ENCODE measurements around the gene PRPF6. TPM values are rescaled to one million over a fixed set of nuclear protein-coding genes. Genes with fewer than 3 reads are reported as not detected.

PRPF6 gene
- total and polyA plus RNA-seq, 5 donors: 29.6 to 44.7 (median 43.1) TPM

DNA sequence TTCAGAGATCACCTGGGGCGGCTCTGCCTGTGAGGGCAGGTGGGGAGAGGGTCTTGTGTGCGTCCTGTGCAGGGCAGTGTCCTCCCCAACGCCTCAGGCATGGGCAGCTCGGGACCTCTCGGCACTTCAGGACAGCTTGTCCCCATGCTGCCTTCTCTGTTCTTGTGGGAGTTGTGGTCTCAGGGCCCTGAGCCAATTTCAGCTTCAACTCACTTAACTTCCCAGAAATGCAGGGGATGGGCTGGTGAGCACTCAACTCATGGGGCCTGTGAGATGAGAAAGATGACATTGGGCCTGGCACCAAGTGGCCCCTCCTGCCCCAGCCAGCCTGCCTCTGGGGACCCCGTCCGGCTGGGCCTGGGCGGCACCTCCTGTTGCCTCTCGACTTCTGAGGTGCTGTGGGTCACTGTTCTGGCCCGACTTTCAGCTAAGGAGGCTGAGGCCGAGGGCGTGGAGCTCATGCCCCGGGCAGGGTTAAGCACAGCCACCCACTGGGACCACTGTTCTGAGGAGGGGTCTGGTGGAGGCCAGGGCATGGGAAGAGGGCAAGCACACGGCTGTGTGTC is 91.6 kb downstream of the PRPF6 start:
- Histone ChIP-seq H3K27ac (ENCODE audit: low read length) (no peak overlapping the region), H3K9me3 (ENCODE audit: control insufficient read depth, low read length) (no peaks in the 10 kb centered on the region), H3K4me1 (ENCODE audit: control insufficient read depth, insufficient read depth, low read length) (no peaks in the 10 kb centered on the region), H3K27me3 (ENCODE audit: control insufficient read depth, insufficient read depth) (no peaks in the 10 kb centered on the region), H3K4me3 (ENCODE audit: low read length) (no peak overlapping the region)
- WGBS: 78% methylated on average over 14 of the region's 14 CpGs
- ATAC-seq: no peak
- DNase-seq: peak; percentile 7 to 47 (median 35)
- intact Hi-C loops (cut with DNase I): no loop called here

DNA sequence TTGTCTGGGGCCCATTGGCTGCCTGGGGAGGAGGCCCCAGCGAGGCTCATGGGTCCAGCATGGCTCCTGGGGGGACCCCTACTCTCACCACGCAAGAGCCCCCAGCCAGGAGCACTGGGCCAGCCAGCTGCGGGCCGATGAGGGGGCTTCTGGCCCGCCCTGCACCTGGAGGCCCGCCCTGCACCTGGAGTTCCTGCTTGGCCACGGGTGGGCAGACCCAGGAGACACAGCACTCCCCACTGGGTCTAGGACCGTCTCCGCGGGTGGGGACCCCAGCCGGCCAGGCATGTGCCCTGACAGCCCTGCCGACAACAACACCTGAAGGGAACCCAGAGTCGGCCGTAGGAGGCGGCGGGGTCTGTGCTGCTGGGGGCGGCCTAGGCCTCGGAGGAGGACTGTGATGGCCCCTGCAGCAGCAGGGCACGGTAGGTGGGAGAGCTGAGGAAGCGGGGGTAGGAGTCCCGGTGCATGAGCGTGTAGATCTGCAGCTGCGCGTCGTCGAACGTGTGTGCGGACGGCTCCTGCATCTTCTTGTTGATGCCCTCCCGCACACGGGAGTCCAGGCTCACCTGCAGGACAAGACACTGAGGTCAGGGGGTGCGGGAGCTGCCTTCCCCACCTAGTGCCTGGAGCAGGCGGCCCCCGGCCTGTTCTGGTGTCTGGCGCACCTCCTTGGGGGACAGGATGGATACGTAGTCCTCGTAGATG is 92.7 kb downstream of the PRPF6 start:
- 92% methylated on average over 37 of the region's 37 CpGs for WGBS
- ATAC-seq: no peak
- Histone ChIP-seq H3K27me3 (ENCODE audit: control insufficient read depth, insufficient read depth) (no peaks in the 10 kb centered on the region), H3K4me3 (ENCODE audit: low read length) (no peak overlapping the region), H3K4me1 (ENCODE audit: control insufficient read depth, insufficient read depth, low read length) (no peaks in the 10 kb centered on the region), H3K27ac (ENCODE audit: low read length) (no peak overlapping the region), H3K9me3 (ENCODE audit: control insufficient read depth, low read length) (no peaks in the 10 kb centered on the region)
- peak; percentile 11 to 61 (median 55) for DNase-seq
- intact Hi-C loops (cut with DNase I): no loop called here

GRCh38 chr20:64074184-64074789 is 93.4 kb downstream of the PRPF6 start:
- WGBS: 91% methylated on average over 28 of the region's 28 CpGs
- Histone ChIP-seq H3K9me3 (ENCODE audit: control insufficient read depth, low read length) (no peaks in the 10 kb centered on the region), H3K27me3 (ENCODE audit: control insufficient read depth, insufficient read depth) (no peaks in the 10 kb centered on the region), H3K27ac (ENCODE audit: low read length) (no peak overlapping the region), H3K4me1 (ENCODE audit: control insufficient read depth, insufficient read depth, low read length) (no peaks in the 10 kb centered on the region), H3K4me3 (ENCODE audit: low read length) (no peak overlapping the region)
- intact Hi-C loops (cut with DNase I): no loop called here
- DNase-seq: peak in 2 of 3 donors; percentile 46 to 65
- no peak for ATAC-seq

GRCh38 chr20:64074963-64075362 is 94.0 kb downstream of the PRPF6 start:
- peak in 2 of 3 donors; percentile 45 to 47 for DNase-seq
- no peak overlapping the region for H3K4me3 ChIP-seq (ENCODE audit: low read length)
- intact Hi-C loops (cut with DNase I): no loop called here
- H3K27me3 ChIP-seq (ENCODE audit: control insufficient read depth, insufficient read depth): no peaks in the 10 kb centered on the region
- H3K4me1 ChIP-seq (ENCODE audit: control insufficient read depth, insufficient read depth, low read length): no peaks in the 10 kb centered on the region
- WGBS: 91% methylated on average over 8 of the region's 8 CpGs
- H3K9me3 ChIP-seq (ENCODE audit: control insufficient read depth, low read length): no peaks in the 10 kb centered on the region
- no peak overlapping the region for H3K27ac ChIP-seq (ENCODE audit: low read length)
- no peak for ATAC-seq

GRCh38 chr20:64075556-64075955 is 94.6 kb downstream of the PRPF6 start:
- Histone ChIP-seq H3K4me1 (ENCODE audit: control insufficient read depth, insufficient read depth, low read length) (no peaks in the 10 kb centered on the region), H3K27me3 (ENCODE audit: control insufficient read depth, insufficient read depth) (no peaks in the 10 kb centered on the region), H3K27ac (ENCODE audit: low read length) (no peak overlapping the region), H3K4me3 (ENCODE audit: low read length) (no peak overlapping the region), H3K9me3 (ENCODE audit: control insufficient read depth, low read length) (no peaks in the 10 kb centered on the region)
- intact Hi-C loops (cut with DNase I): no loop called here
- ATAC-seq (no peak), DNase-seq (peak in 1 of 3 donors; percentile 55)
- 91% methylated on average over 12 of the region's 12 CpGs for WGBS

GRCh38 chr20:64076061-64076997 is 95.4 kb downstream of the PRPF6 start:
- H3K27me3 ChIP-seq (ENCODE audit: control insufficient read depth, insufficient read depth): no peaks in the 10 kb centered on the region
- ATAC-seq: no peak
- H3K9me3 ChIP-seq (ENCODE audit: control insufficient read depth, low read length): no peaks in the 10 kb centered on the region
- no peak overlapping the region for H3K4me3 ChIP-seq (ENCODE audit: low read length)
- no peaks in the 10 kb centered on the region for H3K4me1 ChIP-seq (ENCODE audit: control insufficient read depth, insufficient read depth, low read length)
- 95% methylated on average over 20 of the region's 22 CpGs for WGBS
- peak; percentile 14 to 57 (median 44) for DNase-seq
- no peak overlapping the region for H3K27ac ChIP-seq (ENCODE audit: low read length)
- intact Hi-C loops (cut with DNase I): no loop called here

DNA sequence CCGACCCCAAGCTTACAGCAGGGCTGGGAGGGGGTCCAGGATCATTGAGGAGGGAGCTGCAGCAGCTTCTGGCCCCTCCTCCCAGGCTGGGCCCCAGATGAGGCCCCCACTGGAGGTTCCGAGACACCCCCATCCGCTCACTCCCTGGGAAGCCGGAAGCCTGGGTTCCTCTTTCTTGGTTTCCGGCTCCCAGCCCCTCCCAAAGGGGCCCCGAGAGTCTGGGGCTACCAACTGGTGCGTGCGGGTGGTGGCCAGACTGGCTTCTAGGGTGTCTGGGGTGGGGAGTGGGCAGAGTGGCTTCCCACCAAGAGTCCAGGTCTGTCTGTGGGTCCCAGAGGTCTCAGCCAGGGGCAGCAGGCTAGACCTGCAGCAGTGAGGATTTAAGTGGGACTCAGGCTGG is 96.2 kb downstream of the PRPF6 start:
- 84% methylated on average over 8 of the region's 8 CpGs for WGBS
- DNase-seq (peak; percentile 44 to 80 (median 78)), ATAC-seq (no peak)

GRCh38 chr20:64077541-64077875 is 96.6 kb downstream of the PRPF6 start:
- ATAC-seq (no peak), DNase-seq (peak; percentile 15 to 60 (median 60))
- H3K27me3 ChIP-seq (ENCODE audit: control insufficient read depth, insufficient read depth): no peaks in the 10 kb centered on the region
- intact Hi-C loops (cut with DNase I): no loop called here
- no peaks in the 10 kb centered on the region for H3K4me1 ChIP-seq (ENCODE audit: control insufficient read depth, insufficient read depth, low read length)
- 80% methylated on average over 7 of the region's 7 CpGs for WGBS
- H3K4me3 ChIP-seq (ENCODE audit: low read length): no peak overlapping the region
- no peak overlapping the region for H3K27ac ChIP-seq (ENCODE audit: low read length)
- no peaks in the 10 kb centered on the region for H3K9me3 ChIP-seq (ENCODE audit: control insufficient read depth, low read length)

More for the DNA sequence above, 96.2 kb downstream of the PRPF6 start:
- H3K27ac ChIP-seq (ENCODE audit: low read length): no peak overlapping the region
- intact Hi-C loops (cut with DNase I): no loop called here
- H3K4me1 ChIP-seq (ENCODE audit: control insufficient read depth, insufficient read depth, low read length): no peaks in the 10 kb centered on the region
- H3K9me3 ChIP-seq (ENCODE audit: control insufficient read depth, low read length): no peaks in the 10 kb centered on the region
- H3K4me3 ChIP-seq (ENCODE audit: low read length): no peak overlapping the region
- no peaks in the 10 kb centered on the region for H3K27me3 ChIP-seq (ENCODE audit: control insufficient read depth, insufficient read depth)

GRCh38 chr20:64077876-64078551 is 97.1 kb downstream of the PRPF6 start:
- Histone ChIP-seq H3K4me1 (ENCODE audit: control insufficient read depth, insufficient read depth, low read length) (no peaks in the 10 kb centered on the region), H3K27ac (ENCODE audit: low read length) (no peak overlapping the region), H3K4me3 (ENCODE audit: low read length) (peak overlapping the region; percentile 85), H3K27me3 (ENCODE audit: control insufficient read depth, insufficient read depth) (no peaks in the 10 kb centered on the region), H3K9me3 (ENCODE audit: control insufficient read depth, low read length) (no peaks in the 10 kb centered on the region)
- intact Hi-C loops (cut with DNase I): no loop called here
- ATAC-seq (no peak), DNase-seq (peak; percentile 20 to 64 (median 63))
- WGBS: 60% methylated on average over 15 of the region's 15 CpGs

DNA sequence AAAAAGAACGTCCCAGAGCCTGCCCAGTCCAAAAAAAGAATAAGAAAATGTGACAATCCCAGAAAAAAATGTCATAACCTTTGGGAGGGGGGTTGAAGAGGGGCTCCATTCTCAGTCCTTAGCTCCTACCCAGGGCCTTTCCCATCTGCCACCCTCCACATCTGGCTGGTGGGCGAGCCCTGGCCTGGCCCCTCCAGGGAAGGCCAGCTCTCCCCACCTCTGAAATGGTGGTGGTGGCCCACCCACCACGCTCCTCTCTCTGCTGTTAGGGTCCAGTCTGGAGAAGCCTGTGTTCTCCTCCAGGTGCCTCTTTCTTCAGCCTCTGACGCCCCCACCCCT is 98.0 kb downstream of the PRPF6 start:
- ATAC-seq (no peak), DNase-seq (no peak)
- no peaks in the 10 kb centered on the region for H3K9me3 ChIP-seq (ENCODE audit: control insufficient read depth, low read length)
- no peaks in the 10 kb centered on the region for H3K27me3 ChIP-seq (ENCODE audit: control insufficient read depth, insufficient read depth)
- intact Hi-C loops (cut with DNase I): no loop called here
- H3K4me1 ChIP-seq (ENCODE audit: control insufficient read depth, insufficient read depth, low read length): no peaks in the 10 kb centered on the region
- 23% methylated on average over 4 of the region's 4 CpGs for WGBS
- peak overlapping the region; percentile 85 for H3K4me3 ChIP-seq (ENCODE audit: low read length)
- H3K27ac ChIP-seq (ENCODE audit: low read length): no peak overlapping the region

All from right cardiac atrium (tissue), 5 donors.